ENCODE data around the gene PIK3C2G. TPM values are rescaled to one million over a fixed set of nuclear protein-coding genes. Genes with fewer than 3 reads are reported as not detected.

PIK3C2G gene
- total and polyA plus RNA-seq, 10 of the 15 experiments (the other 5 are each of a cell fraction or from before 2014, with no cell fraction given), result not detected

DNA sequence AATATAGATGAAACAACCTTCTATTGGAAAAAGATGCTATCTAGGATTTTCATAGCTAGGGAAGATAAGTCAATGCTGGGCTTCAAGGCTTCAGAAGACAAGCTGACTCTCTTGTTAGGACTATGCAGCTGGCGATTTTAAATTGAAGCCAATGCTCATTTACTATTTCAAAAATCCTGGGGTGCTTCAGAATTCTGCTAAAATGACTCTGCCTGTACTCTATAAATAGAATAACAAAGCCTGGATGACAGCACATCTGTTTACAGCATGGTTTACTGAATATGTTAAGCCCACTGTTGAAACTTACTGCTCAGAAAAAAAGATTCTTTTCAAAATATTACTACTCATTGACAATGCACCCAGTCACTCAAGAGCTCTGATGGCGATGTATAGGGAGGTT, 155.1 kb downstream of the PIK3C2G start:
- no peaks in the 10 kb centered on the region for H3K9me3 ChIP-seq (replicated peaks; ENCODE audit: control insufficient read depth, insufficient read depth, low read length)
- H3K4me3 ChIP-seq, result no peak overlapping the region
- no peak overlapping the region for H3K27ac ChIP-seq (ENCODE audit: control insufficient read depth, insufficient read depth)
- no peak overlapping the region for H3K4me2 ChIP-seq (ENCODE audit: control insufficient read depth, insufficient read depth)
- WGBS (ENCODE audit: insufficient coverage, insufficient replicate concordance, low lambda C conversion rate, missing lambda C conversion rate), result 0% methylated on average over 2 of the region's 2 CpGs
- no peaks in the 10 kb centered on the region for H3K36me3 ChIP-seq (ENCODE audit: control insufficient read depth in 2 of 2, insufficient read depth in 2 of 2, low read length in 1 of 2)
- no peak for FAIRE-seq
- BruUV-seq (replicated peaks), result no TSS peak
- intact Hi-C loops (cut with micrococcal nuclease; ENCODE audit: unreplicated experiment) (no loop called here), in situ Hi-C loops (cut with MboI) (no loop called here)
- TF ChIP-seq SP1 (IDR thresholded peaks at IDR 0.05; ENCODE audit: low read depth, low read length) (no peak), SMAD1 (IDR thresholded peaks at IDR 0.05; ENCODE audit: low read depth, partially characterized antibody) (no peak), STAT1 (conservative IDR thresholded peaks at IDR 0.05) (no peak), PML (IDR thresholded peaks at IDR 0.05; ENCODE audit: low read length) (no peak), SMARCA5 (IDR thresholded peaks at IDR 0.05) (no peak), RFX5 (IDR thresholded peaks at IDR 0.05; ENCODE audit: low read depth, low read length) (no peak), FOXK2 (IDR thresholded peaks at IDR 0.05) (no peak), JUND (IDR thresholded peaks at IDR 0.05; ENCODE audit: low read depth, low read length) (no peak), EED (IDR thresholded peaks at IDR 0.05; ENCODE audit: low read depth) (no peak)
- TF ChIP-seq, protein P1, sequence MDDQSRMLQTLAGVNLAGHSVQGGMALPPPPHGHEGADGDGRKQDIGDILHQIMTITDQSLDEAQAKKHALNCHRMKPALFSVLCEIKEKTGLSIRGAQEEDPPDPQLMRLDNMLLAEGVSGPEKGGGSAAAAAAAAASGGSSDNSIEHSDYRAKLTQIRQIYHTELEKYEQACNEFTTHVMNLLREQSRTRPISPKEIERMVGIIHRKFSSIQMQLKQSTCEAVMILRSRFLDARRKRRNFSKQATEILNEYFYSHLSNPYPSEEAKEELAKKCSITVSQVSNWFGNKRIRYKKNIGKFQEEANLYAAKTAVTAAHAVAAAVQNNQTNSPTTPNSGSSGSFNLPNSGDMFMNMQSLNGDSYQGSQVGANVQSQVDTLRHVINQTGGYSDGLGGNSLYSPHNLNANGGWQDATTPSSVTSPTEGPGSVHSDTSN (IDR thresholded peaks at IDR 0.05; ENCODE audit: insufficient replicate concordance, low read depth, low read length), result no peak
- no peak for DNase-seq (ENCODE audit: low read depth, low spot score)
- SMC1A ChIA-PET (ENCODE audit: uncharacterized antibody, unreplicated experiment), result no interaction called here
- no peak overlapping the region for H3K9ac ChIP-seq (ENCODE audit: control insufficient read depth, insufficient read depth, low read length)
- no peak for ATAC-seq
- RAD21 ChIA-PET (ENCODE audit: unreplicated experiment), result no interaction called here
- no peak overlapping the region for H2AFZ ChIP-seq (ENCODE audit: control insufficient read depth, low read depth, low read length)
- H3K27me3 ChIP-seq (replicated peaks in 1 of 2; ENCODE audit: control insufficient read depth in 2 of 2, insufficient read depth in 2 of 2, low read length in 1 of 2), result no peaks in the 10 kb centered on the region
- no peaks in the 10 kb centered on the region for H3K4me1 ChIP-seq (ENCODE audit: control insufficient read depth, insufficient read depth, low read length)
- POLR2A ChIA-PET, result no interaction called here
- CTCF ChIA-PET, result no interaction called here
- H4K20me1 ChIP-seq (ENCODE audit: control insufficient read depth, insufficient read depth), result no peaks in the 10 kb centered on the region
- no peaks in the 10 kb centered on the region for H3K79me2 ChIP-seq (ENCODE audit: control insufficient read depth, insufficient read depth, low read length)

Data from GM12878 (cell line).